ENCODE data around the gene NR0B1. TPM values are rescaled to one million over a fixed set of nuclear protein-coding genes. Genes with fewer than 3 reads are reported as not detected.

Gene NR0B1
- total and polyA plus RNA-seq, 2 donors from 2014 or later: 0.16 TPM; not detected in 1

Other genes with a start within 250 kb of the NR0B1 start
- gene MAGEB2, start 93.8 kb downstream of the NR0B1 start, total RNA-seq: 0.16 TPM
- not detected for gene MAGEB2, start 93.8 kb downstream of the NR0B1 start, polyA plus RNA-seq (ENCODE audit: insufficient read depth, low read depth, low replicate concordance)
- gene MAGEB3, start 78.7 kb downstream of the NR0B1 start, total RNA-seq: not detected
- not detected for gene MAGEB3, start 78.7 kb downstream of the NR0B1 start, polyA plus RNA-seq (ENCODE audit: insufficient read depth, low read depth, low replicate concordance)
- not detected for gene MAGEB4, start 67.4 kb downstream of the NR0B1 start, total RNA-seq
- gene MAGEB4, start 67.4 kb downstream of the NR0B1 start, polyA plus RNA-seq (ENCODE audit: insufficient read depth, low read depth, low replicate concordance): not detected
- gene MAGEB1, start 62.2 kb downstream of the NR0B1 start, total RNA-seq: not detected
- not detected for gene MAGEB1, start 62.2 kb downstream of the NR0B1 start, polyA plus RNA-seq (ENCODE audit: insufficient read depth, low read depth, low replicate concordance)